ENCODE measurements around the gene JAZF1.

DNA sequence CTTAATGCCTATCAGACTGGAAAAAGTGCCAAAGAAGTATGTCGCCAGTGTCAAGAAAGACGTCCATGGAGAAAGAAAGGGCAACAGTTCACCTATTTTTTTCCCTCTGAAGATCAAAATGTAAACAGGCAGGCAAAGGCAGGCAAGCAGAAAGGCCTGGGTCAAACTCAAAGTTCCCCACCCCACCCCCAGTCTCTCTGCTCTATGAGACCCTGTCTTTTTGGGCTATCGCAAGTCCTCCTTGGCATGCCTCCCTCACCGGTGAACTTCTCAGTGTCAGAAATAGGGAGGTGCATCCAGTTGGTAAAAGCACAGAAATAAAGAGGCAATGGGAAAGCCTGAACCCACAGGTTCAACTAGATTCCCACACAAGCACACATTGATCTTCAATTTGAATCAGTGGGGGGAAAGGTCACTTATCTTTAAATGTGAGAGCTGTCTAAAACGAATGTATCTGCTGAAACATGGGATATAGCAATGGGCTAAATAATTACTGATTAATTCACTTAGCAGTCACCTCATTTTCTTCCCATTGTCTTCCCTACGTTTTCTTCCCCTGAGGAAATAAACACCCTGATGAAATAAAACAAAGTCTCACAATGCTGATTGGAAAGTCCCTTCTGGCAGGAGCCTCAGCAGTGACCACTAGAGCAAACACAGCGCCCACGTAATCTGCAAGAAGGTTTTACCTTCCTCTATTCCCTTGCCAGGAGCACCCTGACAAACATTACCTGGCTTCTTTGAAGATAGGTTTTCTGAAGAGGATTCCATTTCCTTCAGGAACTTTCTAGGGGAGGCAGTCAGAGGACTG, 31.1 kb downstream of the JAZF1 start:
- TF ChIP-seq, protein P1, sequence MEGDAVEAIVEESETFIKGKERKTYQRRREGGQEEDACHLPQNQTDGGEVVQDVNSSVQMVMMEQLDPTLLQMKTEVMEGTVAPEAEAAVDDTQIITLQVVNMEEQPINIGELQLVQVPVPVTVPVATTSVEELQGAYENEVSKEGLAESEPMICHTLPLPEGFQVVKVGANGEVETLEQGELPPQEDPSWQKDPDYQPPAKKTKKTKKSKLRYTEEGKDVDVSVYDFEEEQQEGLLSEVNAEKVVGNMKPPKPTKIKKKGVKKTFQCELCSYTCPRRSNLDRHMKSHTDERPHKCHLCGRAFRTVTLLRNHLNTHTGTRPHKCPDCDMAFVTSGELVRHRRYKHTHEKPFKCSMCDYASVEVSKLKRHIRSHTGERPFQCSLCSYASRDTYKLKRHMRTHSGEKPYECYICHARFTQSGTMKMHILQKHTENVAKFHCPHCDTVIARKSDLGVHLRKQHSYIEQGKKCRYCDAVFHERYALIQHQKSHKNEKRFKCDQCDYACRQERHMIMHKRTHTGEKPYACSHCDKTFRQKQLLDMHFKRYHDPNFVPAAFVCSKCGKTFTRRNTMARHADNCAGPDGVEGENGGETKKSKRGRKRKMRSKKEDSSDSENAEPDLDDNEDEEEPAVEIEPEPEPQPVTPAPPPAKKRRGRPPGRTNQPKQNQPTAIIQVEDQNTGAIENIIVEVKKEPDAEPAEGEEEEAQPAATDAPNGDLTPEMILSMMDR (IDR thresholded peaks at IDR 0.05): no peak
- TF ChIP-seq POLR2A (IDR thresholded peaks at IDR 0.05): no peak
